Left cardiac atrium (tissue), 4 donors: ENCODE data around the gene RPL12. TPM values are rescaled to one million over a fixed set of nuclear protein-coding genes. Genes with fewer than 3 reads are reported as not detected.

Experiments used
- ATAC-seq, 2 donors: fragments of 200-7000 bp; cut with Tn5 transposase; one replicate each; pipeline ENCODE4 v1.9.1; 2020; ENCODE audit warnings: mild to moderate bottlenecking in 2 of 2, moderate library complexity in 2 of 2
- DNase-seq: peaks from one replicate; pipeline ENCODE4 v3.0.0-alpha.2; 2020
- intact Hi-C, 2 donors: fragments of 100-400 bp; cut with DNase I; formaldehyde crosslinking; loops; one replicate each; pipeline versions ENCODE4 v1.14.1 to v1.15.1; 2022 to 2023
- total RNA-seq, 2 donors: library from RNA; stranded (reverse); fragmentation: NEBNext Ultra II Directional; extraction: Animal tissue kit (Norgen Biotek cat#: 25700); gene quantifications; one replicate each; pipeline ENCODE4 v1.2.1, GENCODE V29; 2021
- donor health status: DM: no; HTN: yes; CAD: no.
- donor health status: DM: no; HTN: yes; CAD: no; lungs with severe emphysema.
- donor health status: DM: yes; HTN: yes; CAD: no.
- donor health status: Dilated cardiomyopathy.

Gene RPL12
- total RNA-seq, 2 donors from 2014 or later, result 691 to 730 TPM

- DNase-seq, result no peak
- intact Hi-C loops, result no loop called here
- peak in 1 of 2 donors; percentile 8 for ATAC-seq
Observed at GRCh38 chr9:127417131-127418036, 33.8 kb downstream of the RPL12 start.

GRCh38 chr9:127415657-127416056 is 35.5 kb downstream of the RPL12 start:
- intact Hi-C loops, result no loop called here
- no peak for ATAC-seq
- no peak for DNase-seq

GRCh38 chr9:127415141-127415540 is 36.1 kb downstream of the RPL12 start:
- DNase-seq (no peak), ATAC-seq (no peak)
- intact Hi-C loops, result no loop called here

- no peak for DNase-seq
- no peak for ATAC-seq
- intact Hi-C loops, result no loop called here
Observed at GRCh38 chr9:127411122-127411521, 40.1 kb downstream of the RPL12 start.

- intact Hi-C loops, result no loop called here
- DNase-seq, result no peak
- peak in 1 of 2 donors; percentile 14 for ATAC-seq
Observed at GRCh38 chr9:127407492-127407843, 43.7 kb downstream of the RPL12 start.

- ATAC-seq, result peak in 1 of 2 donors; percentile 62
- no peak for DNase-seq
- intact Hi-C loops, result no loop called here
Observed at GRCh38 chr9:127406799-127407491, 44.3 kb downstream of the RPL12 start.

GRCh38 chr9:127405344-127406125 is 45.7 kb downstream of the RPL12 start:
- DNase-seq, result no peak
- intact Hi-C loops, result no loop called here
- ATAC-seq, result no peak

- DNase-seq (no peak), ATAC-seq (no peak)
- intact Hi-C loops, result no loop called here
Observed at GRCh38 chr9:127404631-127405030, 46.6 kb downstream of the RPL12 start.

GRCh38 chr9:127403507-127404192 is 47.6 kb downstream of the RPL12 start:
- no peak for ATAC-seq
- intact Hi-C loops, result no loop called here

GRCh38 chr9:127402401-127403090 is 48.7 kb downstream of the RPL12 start:
- ATAC-seq (no peak), DNase-seq (no peak)
- intact Hi-C loops, result no loop called here

More at GRCh38 chr9:127403507-127404192, 47.6 kb downstream of the RPL12 start:
- no peak for DNase-seq

- intact Hi-C loops, result no loop called here
- ATAC-seq, result no peak
- DNase-seq, result no peak
Observed at GRCh38 chr9:127399736-127400269, 51.4 kb downstream of the RPL12 start.

- DNase-seq (no peak), ATAC-seq (no peak)
- intact Hi-C loops, result no loop called here
Observed at GRCh38 chr9:127398715-127399400, 52.3 kb downstream of the RPL12 start.

GRCh38 chr9:127398275-127398647 is 52.9 kb downstream of the RPL12 start:
- no peak for ATAC-seq
- intact Hi-C loops, result no loop called here
- DNase-seq, result no peak

Other genes with a start within 250 kb of the RPL12 start
- 10 to 100 TPM; 10.0 to 11.2 TPM for gene GARNL3, start 186.6 kb downstream of the RPL12 start, total RNA-seq
- 10 to 100 TPM; 12.1 to 16.1 TPM for gene SLC2A8, start 54.2 kb downstream of the RPL12 start, total RNA-seq
- 1 to 10 TPM; 6.2 to 6.6 TPM for gene ZNF79, start 27.0 kb downstream of the RPL12 start, total RNA-seq
- 10 to 100 TPM; 17.2 to 22.6 TPM for gene LRSAM1, start 104 bp upstream of the RPL12 start, total RNA-seq
- gene STXBP1, start 160.9 kb upstream of the RPL12 start, total RNA-seq, result 10 to 100 TPM; 40.4 to 41.5 TPM